Right atrium auricular region (tissue), 2 donors: ENCODE measurements around the gene CAPZB. TPM values are rescaled to one million over a fixed set of nuclear protein-coding genes. Genes with fewer than 3 reads are reported as not detected.

Experiments
- DNase-seq: peaks from one replicate; pipeline ENCODE4 v3.0.0-alpha.2; 2019; ENCODE audit warnings: low spot score
- H3K27ac ChIP-seq, 2 donors: fragments of 200-600 bp; sonication (generic); 1 replicate in 1 of 2; 2 replicates in 1 of 2; pipeline ENCODE4 v1.5.1; 2016 to 2019
- H3K27me3 ChIP-seq, 2 donors: fragments of 200-600 bp; sonication (generic); one replicate each; pipeline versions ENCODE4 v1.5.1 to v1.6.0; 2017 to 2019
- H3K36me3 ChIP-seq: fragments of 200-600 bp; sonication (generic); one replicate; pipeline ENCODE4 v1.5.1; 2016
- H3K4me1 ChIP-seq, 2 donors: fragments of 200-600 bp; sonication (generic); one replicate each; pipeline versions ENCODE4 v1.5.1 to v1.6.0; 2017 to 2019
- H3K4me3 ChIP-seq, 2 donors: fragments of 200-600 bp; sonication (generic); 1 replicate in 1 of 2; 2 replicates in 1 of 2; pipeline ENCODE4 v1.5.1; 2017 to 2019; ENCODE audit warnings: mild to moderate bottlenecking in 1 of 2, moderate library complexity in 1 of 2
- H3K9me3 ChIP-seq, 2 donors: fragments of 200-600 bp; sonication (generic); one replicate each; pipeline ENCODE4 v1.5.1; 2019
- total RNA-seq, 2 donors: library from RNA; depleted of rRNA; stranded (reverse); fragments of >200 nt; gene quantifications; one replicate each; pipeline ENCODE4 v1.1.0, GENCODE V29; 2016
- TF ChIP-seq, protein P1 (sequence below), 2 donors: fragments of 200-600 bp; sonication (generic); IDR thresholded peaks; one replicate each; pipeline ENCODE4 v1.5.1; 2019; ENCODE audit warnings: antibody characterized with exemption in 2 of 2

Gene CAPZB
- total RNA-seq, 2 donors from 2014 or later, result 87.8 to 122 TPM

- Histone ChIP-seq H3K9me3 (no peaks in the 10 kb centered on the region), H3K4me1 (no peaks in the 10 kb centered on the region), H3K36me3 (peaks cover 48% of the 10 kb centered on the region), H3K4me3 (no peak overlapping the region), H3K27ac (no peak overlapping the region), H3K27me3 (no peaks in the 10 kb centered on the region)
- DNase-seq, result no peak
- TF ChIP-seq, protein P1, sequence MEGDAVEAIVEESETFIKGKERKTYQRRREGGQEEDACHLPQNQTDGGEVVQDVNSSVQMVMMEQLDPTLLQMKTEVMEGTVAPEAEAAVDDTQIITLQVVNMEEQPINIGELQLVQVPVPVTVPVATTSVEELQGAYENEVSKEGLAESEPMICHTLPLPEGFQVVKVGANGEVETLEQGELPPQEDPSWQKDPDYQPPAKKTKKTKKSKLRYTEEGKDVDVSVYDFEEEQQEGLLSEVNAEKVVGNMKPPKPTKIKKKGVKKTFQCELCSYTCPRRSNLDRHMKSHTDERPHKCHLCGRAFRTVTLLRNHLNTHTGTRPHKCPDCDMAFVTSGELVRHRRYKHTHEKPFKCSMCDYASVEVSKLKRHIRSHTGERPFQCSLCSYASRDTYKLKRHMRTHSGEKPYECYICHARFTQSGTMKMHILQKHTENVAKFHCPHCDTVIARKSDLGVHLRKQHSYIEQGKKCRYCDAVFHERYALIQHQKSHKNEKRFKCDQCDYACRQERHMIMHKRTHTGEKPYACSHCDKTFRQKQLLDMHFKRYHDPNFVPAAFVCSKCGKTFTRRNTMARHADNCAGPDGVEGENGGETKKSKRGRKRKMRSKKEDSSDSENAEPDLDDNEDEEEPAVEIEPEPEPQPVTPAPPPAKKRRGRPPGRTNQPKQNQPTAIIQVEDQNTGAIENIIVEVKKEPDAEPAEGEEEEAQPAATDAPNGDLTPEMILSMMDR (IDR thresholded peaks at IDR 0.05), result no peak
Observed at GRCh38 chr1:19329188-19329587, 156.2 kb downstream of the CAPZB start.

DNA sequence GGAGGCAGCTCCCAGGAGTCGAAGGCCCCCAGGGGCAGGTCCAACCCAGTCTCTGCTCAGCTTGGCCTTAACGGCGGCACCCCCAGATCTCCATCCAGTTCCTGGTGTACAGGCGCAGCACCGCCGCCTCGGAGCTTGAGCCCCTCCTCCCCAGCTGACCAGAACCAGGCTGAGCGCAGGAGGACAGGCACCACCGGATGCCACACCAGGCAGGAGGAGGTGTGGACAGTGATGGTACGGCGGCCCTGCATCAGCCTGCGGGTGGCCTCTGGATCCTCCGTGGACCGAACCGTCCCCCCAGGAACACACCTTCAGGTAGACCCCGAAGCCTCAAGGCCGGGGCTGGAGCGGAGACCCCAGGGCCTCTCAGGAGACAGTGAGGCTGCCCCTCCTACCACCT, 156.9 kb downstream of the CAPZB start:
- no peak for DNase-seq
- Histone ChIP-seq H3K27me3 (no peaks in the 10 kb centered on the region), H3K27ac (no peak overlapping the region), H3K9me3 (no peaks in the 10 kb centered on the region), H3K36me3 (peaks cover 50% of the 10 kb centered on the region), H3K4me3 (no peak overlapping the region), H3K4me1 (no peaks in the 10 kb centered on the region)
- TF ChIP-seq, protein P1 (IDR thresholded peaks at IDR 0.05), result no peak

- Histone ChIP-seq H3K4me1 (no peaks in the 10 kb centered on the region), H3K4me3 (no peak overlapping the region), H3K27ac (no peak overlapping the region), H3K27me3 (no peaks in the 10 kb centered on the region), H3K36me3 (peaks cover 50% of the 10 kb centered on the region), H3K9me3 (no peaks in the 10 kb centered on the region)
- no peak for DNase-seq
- TF ChIP-seq, protein P1 (IDR thresholded peaks at IDR 0.05), result no peak
Observed at GRCh38 chr1:19327736-19328135, 157.6 kb downstream of the CAPZB start.

DNA sequence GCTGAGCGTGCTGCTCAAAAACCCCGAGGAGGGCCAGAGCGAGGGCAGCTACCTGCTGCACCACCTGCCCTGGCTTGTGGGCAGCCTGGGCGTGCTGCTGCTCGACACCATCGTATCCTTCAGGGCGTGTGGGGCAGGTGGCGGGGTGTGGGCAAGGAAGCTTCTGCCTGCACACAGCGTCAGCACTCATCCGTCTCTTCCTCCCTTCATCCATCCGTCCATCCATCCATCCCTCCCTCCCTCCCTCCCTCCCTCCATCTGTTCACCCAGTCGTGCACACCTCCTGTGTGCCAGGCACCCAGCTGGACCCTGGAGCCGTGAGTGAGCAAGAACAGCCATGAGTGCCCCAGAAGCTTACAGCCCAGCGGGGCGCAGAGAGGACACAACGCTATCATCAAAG, 158.0 kb downstream of the CAPZB start:
- H3K27me3 ChIP-seq, result no peaks in the 10 kb centered on the region
- no peak for DNase-seq
- H3K36me3 ChIP-seq, result peaks cover 50% of the 10 kb centered on the region
- no peaks in the 10 kb centered on the region for H3K4me1 ChIP-seq
- no peak overlapping the region for H3K4me3 ChIP-seq
- H3K27ac ChIP-seq, result no peak overlapping the region
- H3K9me3 ChIP-seq, result no peaks in the 10 kb centered on the region
- TF ChIP-seq, protein P1 (IDR thresholded peaks at IDR 0.05), result no peak

GRCh38 chr1:19326748-19327065, 158.6 kb downstream of the CAPZB start:
- H3K36me3 ChIP-seq, result peaks cover 50% of the 10 kb centered on the region
- TF ChIP-seq, protein P1 (IDR thresholded peaks at IDR 0.05), result no peak

DNA sequence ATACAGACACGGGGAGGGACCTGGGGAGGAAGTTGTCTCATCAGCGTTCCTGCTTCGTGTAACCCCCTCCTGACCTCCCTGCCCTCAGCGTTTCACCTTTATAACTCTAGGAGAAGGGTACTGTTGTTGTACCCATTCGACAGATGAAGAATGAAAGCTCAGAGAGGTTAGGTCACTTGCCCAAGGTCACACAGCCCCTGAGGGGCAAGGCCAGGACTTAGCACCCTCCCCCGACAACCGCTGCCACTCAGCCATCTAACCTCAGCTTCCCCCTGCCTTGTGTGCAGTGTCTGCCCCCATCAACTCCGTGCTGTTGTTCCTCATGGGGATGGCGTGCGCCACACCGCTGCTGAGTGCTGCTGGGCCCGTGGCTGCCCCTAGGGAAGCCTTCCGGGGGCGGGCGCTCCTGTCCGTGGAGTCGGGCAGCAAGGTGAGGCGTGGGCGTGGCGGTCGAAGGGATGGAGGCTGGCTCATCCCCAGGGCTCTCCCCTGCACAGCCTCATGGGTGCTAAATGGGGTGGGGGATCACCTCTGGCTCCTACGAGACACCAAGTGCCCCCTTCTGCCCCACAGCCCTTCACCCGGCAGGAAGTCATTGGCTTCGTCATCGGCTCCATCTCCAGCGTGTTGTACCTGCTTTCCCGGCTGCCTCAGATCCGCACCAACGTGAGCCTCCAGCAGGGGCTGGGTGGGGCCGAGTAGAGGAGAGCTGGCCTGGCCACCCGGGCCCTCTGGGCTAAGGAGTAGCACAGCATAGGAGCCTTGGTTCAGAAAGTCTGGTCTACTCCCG, 159.2 kb downstream of the CAPZB start:
- no peak for DNase-seq
- Histone ChIP-seq H3K27me3 (no peaks in the 10 kb centered on the region), H3K9me3 (no peaks in the 10 kb centered on the region), H3K4me1 (no peaks in the 10 kb centered on the region), H3K4me3 (no peak overlapping the region), H3K27ac (no peak overlapping the region), H3K36me3 (peaks cover 50% of the 10 kb centered on the region)
- TF ChIP-seq, protein P1 (IDR thresholded peaks at IDR 0.05), result no peak

More at GRCh38 chr1:19326748-19327065, 158.6 kb downstream of the CAPZB start:
- no peak for DNase-seq
- no peak overlapping the region for H3K4me3 ChIP-seq
- H3K27me3 ChIP-seq, result no peaks in the 10 kb centered on the region
- no peaks in the 10 kb centered on the region for H3K9me3 ChIP-seq
- no peak overlapping the region for H3K27ac ChIP-seq
- H3K4me1 ChIP-seq, result no peaks in the 10 kb centered on the region
